Liver (tissue), 9 donors: ENCODE results near the gene PRIM1. TPM values are rescaled to one million over a fixed set of nuclear protein-coding genes. Genes with fewer than 3 reads are reported as not detected.
"Not testable (repeated sequence)": the region's sequence is repeated elsewhere in the genome, so short reads cannot be mapped to it uniquely, and the experiment has no call there.

Experiments used
- DNase-seq: peaks from one replicate; pipeline ENCODE4 v3.0.0-alpha.2; 2017; ENCODE audit warnings: low spot score
- H3K27ac ChIP-seq, 2 donors: one replicate each; pipeline ENCODE4 v1.7.0; 2013; ENCODE audit warnings: inconsistent platforms in 2 of 2, low read length in 2 of 2, control low read depth in 1 of 2, low read depth in 1 of 2, mild to moderate bottlenecking in 1 of 2
- H3K27me3 ChIP-seq, 4 donors: one replicate each; pipeline versions ENCODE4 v1.6.1 to v1.7.0; 2013; ENCODE audit warnings: low read length in 3 of 4, inconsistent platforms in 1 of 4, mild to moderate bottlenecking in 1 of 4, moderate library complexity in 1 of 4; ENCODE audit not compliant: control insufficient read depth in 4 of 4, insufficient read depth in 4 of 4
- H3K36me3 ChIP-seq, 4 donors: one replicate each; pipeline versions ENCODE4 v1.6.1 to v1.7.0; 2013; ENCODE audit warnings: low read length in 3 of 4, mild to moderate bottlenecking in 3 of 4, low read depth in 1 of 4, moderate library complexity in 1 of 4; ENCODE audit not compliant: control insufficient read depth in 4 of 4, insufficient read depth in 3 of 4
- H3K4me1 ChIP-seq, 4 donors: one replicate each; pipeline versions ENCODE4 v1.6.1 to v1.7.0; 2013; ENCODE audit warnings: low read length in 3 of 4, mild to moderate bottlenecking in 3 of 4, moderate library complexity in 1 of 4; ENCODE audit not compliant: control insufficient read depth in 4 of 4, insufficient read depth in 4 of 4
- H3K4me3 ChIP-seq, 3 donors: one replicate each; pipeline versions ENCODE4 v1.6.1 to v1.7.0; 2013; ENCODE audit warnings: low read length in 3 of 3, control low read depth in 1 of 3, low read depth in 1 of 3, mild to moderate bottlenecking in 1 of 3
- H3K9ac ChIP-seq, 2 donors: one replicate each; pipeline ENCODE4 v1.7.0; 2013; ENCODE audit warnings: low read length in 2 of 2, mild to moderate bottlenecking in 2 of 2, moderate library complexity in 2 of 2, control low read depth in 1 of 2, low read depth in 1 of 2
- H3K9me3 ChIP-seq, 4 donors: one replicate each; pipeline versions ENCODE4 v1.6.1 to v1.7.0; 2013; ENCODE audit warnings: low read length in 3 of 4; ENCODE audit not compliant: control insufficient read depth in 4 of 4
- ATF3 ChIP-seq: IDR thresholded peaks from 2 replicates; pipeline ENCODE4 v1.6.1; 2016; ENCODE audit warnings: antibody characterized with exemption
- CTCF ChIP-seq: fragments of 150-350 bp; IDR thresholded peaks from 2 replicates; pipeline ENCODE4 v1.5.1; 2017; ENCODE audit warnings: improper control_type of control experiment, low read depth, low read length; ENCODE audit not compliant: missing input control
- EGR1 ChIP-seq, 2 donors: IDR thresholded peaks; 2 replicates each; pipeline ENCODE4 v1.6.1; 2016 to 2018; ENCODE audit warnings: antibody characterized with exemption in 2 of 2, low read depth in 2 of 2
- FOXA1 ChIP-seq: IDR thresholded peaks from 2 replicates; pipeline ENCODE4 v1.6.1; 2016; ENCODE audit warnings: antibody characterized with exemption
- FOXA2 ChIP-seq: IDR thresholded peaks from 2 replicates; pipeline ENCODE4 v1.6.1; 2016; ENCODE audit warnings: antibody characterized with exemption
- GABPA ChIP-seq, 2 donors: IDR thresholded peaks in 1 of 2; conservative IDR thresholded peaks in 1 of 2; 2 replicates each; pipeline ENCODE4 v1.6.1; 2016; ENCODE audit warnings: antibody characterized with exemption in 2 of 2, mild to moderate bottlenecking in 1 of 2, moderate library complexity in 1 of 2
- HNF4A ChIP-seq, 2 donors: conservative IDR thresholded peaks; 2 replicates each; pipeline ENCODE4 v1.6.1; 2016; ENCODE audit warnings: antibody characterized with exemption in 2 of 2, mild to moderate bottlenecking in 2 of 2
- HNF4G ChIP-seq: IDR thresholded peaks from 2 replicates; pipeline ENCODE4 v1.6.1; 2016; ENCODE audit warnings: antibody characterized with exemption
- JUND ChIP-seq, 2 donors: IDR thresholded peaks; 2 replicates each; pipeline ENCODE4 v1.6.1; 2016; ENCODE audit warnings: antibody characterized with exemption in 2 of 2
- NR2F2 ChIP-seq: IDR thresholded peaks from 2 replicates; pipeline ENCODE4 v1.6.1; 2016; ENCODE audit warnings: antibody characterized with exemption
- RAD21 ChIP-seq, 2 donors: IDR thresholded peaks; 2 replicates each; pipeline ENCODE4 v1.6.1; 2016; ENCODE audit warnings: antibody characterized with exemption in 2 of 2, mild to moderate bottlenecking in 2 of 2
- REST ChIP-seq: IDR thresholded peaks from 2 replicates; pipeline ENCODE4 v1.6.1; 2016; ENCODE audit warnings: antibody characterized with exemption, mild to moderate bottlenecking
- RXRA ChIP-seq, 2 donors: IDR thresholded peaks; 2 replicates each; pipeline ENCODE4 v1.6.1; 2017 to 2018; ENCODE audit warnings: antibody characterized with exemption in 2 of 2, mild to moderate bottlenecking in 1 of 2
- SP1 ChIP-seq: IDR thresholded peaks from 2 replicates; pipeline ENCODE4 v1.6.1; 2018; ENCODE audit warnings: antibody characterized with exemption, mild to moderate bottlenecking
- TAF1 ChIP-seq: conservative IDR thresholded peaks from 2 replicates; pipeline ENCODE4 v1.6.1; 2016; ENCODE audit warnings: antibody characterized with exemption, mild to moderate bottlenecking
- YY1 ChIP-seq: IDR thresholded peaks from 2 replicates; pipeline ENCODE4 v1.6.1; 2016; ENCODE audit warnings: antibody characterized with exemption, mild to moderate bottlenecking
- WGBS: extraction: QIAGEN DNeasy Blood & Tissue Kit; methylation state at CpG from one replicate; pipeline ENCODE4 v1.1.7; 2013; 5-methylcytosine and 5-hydroxymethylcytosine counted together
- polyA plus RNA-seq, 2 donors: library from polyadenylated mRNA; stranded (reverse) in 1 of 2; unstranded in 1 of 2; fragments of 200-250 nt in 1 of 2; fragments of >200 nt in 1 of 2; fragmentation: Nextera tagmentation in 1 of 2; extraction: Ambion mirVana in 1 of 2; gene quantifications; one replicate each; pipeline versions ENCODE4 v1.2.1 to v1.2.3, GENCODE V29; 2013 to 2015
- total RNA-seq, 2 donors: library from RNA; depleted of rRNA; stranded (reverse); fragments of >200 nt; gene quantifications; one replicate each; pipeline ENCODE4 v1.2.3, GENCODE V29; 2014
- TF ChIP-seq, protein P1 (sequence below): IDR thresholded peaks from 2 replicates; pipeline ENCODE4 v1.6.1; 2016; ENCODE audit warnings: antibody characterized with exemption
- TF ChIP-seq, protein P2 (sequence below): IDR thresholded peaks from 2 replicates; pipeline ENCODE4 v1.6.1; 2016; ENCODE audit warnings: antibody characterized with exemption
- donor health status: healthy.
- donor health status: healthy.
- donor health status: healthy.
- donor health status: healthy.
- donor health status: healthy.

The PRIM1 gene
- total and polyA plus RNA-seq, 4 donors = 2.7 to 24.8 (median 5.4) TPM

DNA sequence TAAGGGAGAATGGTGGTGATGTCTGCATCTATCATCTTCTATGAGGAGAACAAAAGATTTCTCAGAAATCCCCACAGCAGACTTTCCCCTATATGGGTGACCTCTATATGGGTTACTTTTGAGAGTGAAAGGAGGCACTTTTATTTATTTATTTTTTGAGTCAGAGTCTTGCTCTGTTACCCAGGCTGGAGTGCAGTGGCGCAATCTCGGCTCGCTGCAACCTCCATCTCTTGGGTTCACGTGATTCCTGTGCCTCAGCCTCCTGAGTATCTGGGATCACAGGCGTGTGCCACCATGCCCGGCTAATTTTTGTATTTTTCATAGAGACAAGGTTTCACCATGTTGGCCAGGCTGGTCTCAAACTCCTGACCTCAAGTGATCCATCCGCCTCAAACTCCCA lies 41.0 kb upstream of the PRIM1 start:
- H3K4me3 ChIP-seq, DNase-seq, H3K36me3 ChIP-seq, H3K9me3 ChIP-seq, H3K27me3 ChIP-seq, H3K9ac ChIP-seq, H3K4me1 ChIP-seq: not testable (repeated sequence)
- TF ChIP-seq YY1 = peak; percentile 3
- H3K27ac ChIP-seq = peak overlapping the region in 1 of 2 donors; percentile 37
- 86% methylated on average over 7 of the region's 7 CpGs for WGBS

- H3K4me1 ChIP-seq = peaks cover 0 to 7% (median 3%) of the 10 kb centered on the region in 4 donors
- 37% methylated on average over 2 of the region's 2 CpGs for WGBS
- no peaks in the 10 kb centered on the region for H3K36me3 ChIP-seq
- no peak overlapping the region for H3K9ac ChIP-seq
- H3K27me3 ChIP-seq = no peaks in the 10 kb centered on the region
- TF ChIP-seq JUND (IDR thresholded peaks at IDR 0.05) (peak; percentile 14 to 60), SP1 (no peak), ATF3 (peak; percentile 40), FOXA2 (no peak), EGR1 (IDR thresholded peaks at IDR 0.05; ENCODE audit: low read depth in 2 of 2) (no peak), FOXA1 (no peak), HNF4G (no peak), REST (no peak), NR2F2 (no peak), GABPA (IDR thresholded peaks at IDR 0.05 in 1 of 2, conservative IDR thresholded peaks at IDR 0.05 in 1 of 2) (no peak), TAF1 (no peak), YY1 (peak; percentile 62), RXRA (IDR thresholded peaks at IDR 0.05) (peak in 1 of 2 donors; percentile 4), HNF4A (conservative IDR thresholded peaks at IDR 0.05) (peak in 1 of 2 donors; percentile 23), CTCF (no peak), RAD21 (IDR thresholded peaks at IDR 0.05) (peak in 1 of 2 donors; percentile 5)
- TF ChIP-seq, protein P1, sequence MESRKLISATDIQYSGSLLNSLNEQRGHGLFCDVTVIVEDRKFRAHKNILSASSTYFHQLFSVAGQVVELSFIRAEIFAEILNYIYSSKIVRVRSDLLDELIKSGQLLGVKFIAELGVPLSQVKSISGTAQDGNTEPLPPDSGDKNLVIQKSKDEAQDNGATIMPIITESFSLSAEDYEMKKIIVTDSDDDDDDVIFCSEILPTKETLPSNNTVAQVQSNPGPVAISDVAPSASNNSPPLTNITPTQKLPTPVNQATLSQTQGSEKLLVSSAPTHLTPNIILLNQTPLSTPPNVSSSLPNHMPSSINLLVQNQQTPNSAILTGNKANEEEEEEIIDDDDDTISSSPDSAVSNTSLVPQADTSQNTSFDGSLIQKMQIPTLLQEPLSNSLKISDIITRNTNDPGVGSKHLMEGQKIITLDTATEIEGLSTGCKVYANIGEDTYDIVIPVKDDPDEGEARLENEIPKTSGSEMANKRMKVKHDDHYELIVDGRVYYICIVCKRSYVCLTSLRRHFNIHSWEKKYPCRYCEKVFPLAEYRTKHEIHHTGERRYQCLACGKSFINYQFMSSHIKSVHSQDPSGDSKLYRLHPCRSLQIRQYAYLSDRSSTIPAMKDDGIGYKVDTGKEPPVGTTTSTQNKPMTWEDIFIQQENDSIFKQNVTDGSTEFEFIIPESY = peak; percentile 17
- TF ChIP-seq, protein P2, sequence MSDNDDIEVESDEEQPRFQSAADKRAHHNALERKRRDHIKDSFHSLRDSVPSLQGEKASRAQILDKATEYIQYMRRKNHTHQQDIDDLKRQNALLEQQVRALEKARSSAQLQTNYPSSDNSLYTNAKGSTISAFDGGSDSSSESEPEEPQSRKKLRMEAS = peak; percentile 15
- no peak for DNase-seq
- H3K9me3 ChIP-seq = no peaks in the 10 kb centered on the region
- peak overlapping the region in 1 of 2 donors; percentile 37 for H3K27ac ChIP-seq
- H3K4me3 ChIP-seq = no peak overlapping the region
These were observed 40.6 kb upstream of the PRIM1 start for GRCh38 chr12:56792678-56793077.

DNA sequence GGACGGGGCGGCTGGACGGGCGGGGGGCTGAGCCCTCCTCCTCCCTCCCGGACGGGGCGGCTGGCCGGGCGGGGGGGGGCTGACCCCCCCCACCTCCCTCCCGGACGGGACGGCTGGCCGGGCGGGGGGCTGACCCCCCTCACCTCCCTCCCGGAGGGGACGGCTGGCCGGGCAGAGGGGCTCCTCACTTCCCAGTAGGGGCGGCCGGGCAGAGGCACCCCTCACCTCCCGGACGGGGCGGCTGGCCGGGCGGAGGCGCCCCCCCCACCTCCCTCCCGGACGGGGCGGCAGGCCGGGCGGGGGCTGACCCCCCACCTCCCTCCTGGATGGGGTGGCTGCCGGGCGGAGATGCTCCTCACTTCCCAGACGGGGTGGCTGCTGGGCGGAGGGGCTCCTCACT lies 37.3 kb upstream of the PRIM1 start:
- H3K27me3 ChIP-seq, H3K4me1 ChIP-seq, H3K4me3 ChIP-seq, DNase-seq, H3K9me3 ChIP-seq, H3K27ac ChIP-seq, H3K9ac ChIP-seq: not testable (repeated sequence)
- peaks cover 0 to 16% (median 9%) of the 10 kb centered on the region in 4 donors for H3K36me3 ChIP-seq
- WGBS = 87% methylated on average over 27 of the region's 34 CpGs
